SJCRH30 (cell line): ENCODE results near the gene KRT38. TPM values are rescaled to one million over a fixed set of nuclear protein-coding genes. Genes with fewer than 3 reads are reported as not detected.
A peak's percentile ranks its signal among the peaks of the same experiment; 100 is the strongest.

Experiments used
- DNase-seq, 2 experiments: peaks; one replicate each; pipeline ENCODE4 v3.0.0-alpha.2; 2015 to 2020
- H3K27ac ChIP-seq: fragments of 250-450 bp; sonication (Bioruptor Pico); 2 replicates; pipeline ENCODE4 v1.5.1; 2020; ENCODE audit warnings: mild to moderate bottlenecking, moderate library complexity
- H3K27me3 ChIP-seq: fragments of 250-450 bp; sonication (Bioruptor Pico); 2 replicates; pipeline ENCODE4 v1.5.1; 2020; ENCODE audit warnings: mild to moderate bottlenecking, moderate library complexity
- H3K36me3 ChIP-seq: fragments of 250-450 bp; sonication (Bioruptor Pico); 2 replicates; pipeline ENCODE4 v1.5.1; 2020; ENCODE audit warnings: mild to moderate bottlenecking, moderate library complexity
- H3K4me1 ChIP-seq: fragments of 250-450 bp; sonication (Bioruptor Pico); 2 replicates; pipeline ENCODE4 v1.5.1; 2020; ENCODE audit warnings: mild to moderate bottlenecking, moderate library complexity
- H3K4me3 ChIP-seq: fragments of 250-450 bp; sonication (Bioruptor Pico); 2 replicates; pipeline ENCODE4 v1.5.1; 2020; ENCODE audit warnings: mild to moderate bottlenecking, moderate library complexity
- H3K9me3 ChIP-seq: fragments of 250-450 bp; sonication (Bioruptor Pico); replicated peaks from 2 replicates; pipeline ENCODE4 v1.5.1; 2020; ENCODE audit warnings: mild to moderate bottlenecking, moderate library complexity
- total RNA-seq: library from RNA; depleted of rRNA; stranded (reverse); fragments of >200 nt; shearing (Covaris generic); gene quantifications from 2 replicates; pipeline ENCODE4 v1.2.3, GENCODE V29; 2014

The KRT38 gene
- total RNA-seq, 1 experiment from 2014 or later = not detected

DNA sequence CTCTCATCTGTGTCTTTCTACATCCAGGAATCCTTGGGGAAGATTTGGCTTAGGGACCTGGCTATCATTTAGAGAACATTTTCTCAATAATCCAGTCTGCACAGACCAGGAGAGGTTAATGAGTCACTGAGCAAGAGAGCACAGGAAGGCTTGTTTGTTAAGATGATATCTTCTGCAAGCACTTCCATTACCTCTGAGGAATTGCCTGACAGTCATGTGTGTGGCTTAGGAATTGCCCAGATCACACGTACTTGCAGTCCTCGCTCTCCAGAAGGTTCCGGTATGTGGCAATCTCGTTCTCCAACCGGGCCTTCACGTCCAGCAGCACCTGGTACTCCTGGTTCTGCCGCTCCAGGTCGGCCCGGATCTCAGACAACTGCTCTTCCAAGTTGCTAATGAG is 19.7 kb downstream of the KRT38 start:
- no peaks in the 10 kb centered on the region for H3K27me3 ChIP-seq
- no peak overlapping the region for H3K27ac ChIP-seq
- no peak for DNase-seq
- H3K9me3 ChIP-seq = no peaks in the 10 kb centered on the region
- no peaks in the 10 kb centered on the region for H3K4me1 ChIP-seq
- H3K4me3 ChIP-seq = no peak overlapping the region
- H3K36me3 ChIP-seq = no peaks in the 10 kb centered on the region

DNA sequence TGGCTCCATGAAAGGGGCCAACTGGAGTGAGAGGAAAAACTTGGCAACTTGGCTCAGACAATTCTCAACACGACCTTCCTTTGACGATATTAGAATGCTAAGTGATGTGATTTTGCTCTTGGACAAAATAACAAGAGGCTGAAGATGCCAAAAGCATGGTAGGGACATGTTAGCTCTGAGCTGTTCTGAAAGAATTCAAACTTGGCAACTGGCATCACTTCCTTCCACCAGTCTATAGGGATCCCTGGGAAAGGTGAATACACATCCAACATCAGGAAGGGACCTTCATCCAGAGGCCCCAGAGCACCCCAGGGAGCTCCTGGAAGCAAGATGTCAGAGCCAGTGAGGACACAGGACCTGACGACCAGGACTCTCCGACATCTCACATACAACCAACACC is 20.6 kb downstream of the KRT38 start:
- no peaks in the 10 kb centered on the region for H3K9me3 ChIP-seq
- no peak overlapping the region for H3K27ac ChIP-seq
- no peaks in the 10 kb centered on the region for H3K4me1 ChIP-seq
- H3K27me3 ChIP-seq = no peaks in the 10 kb centered on the region
- no peak overlapping the region for H3K4me3 ChIP-seq
- DNase-seq = no peak
- H3K36me3 ChIP-seq = no peaks in the 10 kb centered on the region

GRCh38 chr17:41419716-41420115 is 21.1 kb downstream of the KRT38 start:
- no peaks in the 10 kb centered on the region for H3K27me3 ChIP-seq
- DNase-seq = no peak
- no peak overlapping the region for H3K27ac ChIP-seq
- no peaks in the 10 kb centered on the region for H3K9me3 ChIP-seq
- H3K36me3 ChIP-seq = no peaks in the 10 kb centered on the region
- no peak overlapping the region for H3K4me3 ChIP-seq
- no peaks in the 10 kb centered on the region for H3K4me1 ChIP-seq

DNA sequence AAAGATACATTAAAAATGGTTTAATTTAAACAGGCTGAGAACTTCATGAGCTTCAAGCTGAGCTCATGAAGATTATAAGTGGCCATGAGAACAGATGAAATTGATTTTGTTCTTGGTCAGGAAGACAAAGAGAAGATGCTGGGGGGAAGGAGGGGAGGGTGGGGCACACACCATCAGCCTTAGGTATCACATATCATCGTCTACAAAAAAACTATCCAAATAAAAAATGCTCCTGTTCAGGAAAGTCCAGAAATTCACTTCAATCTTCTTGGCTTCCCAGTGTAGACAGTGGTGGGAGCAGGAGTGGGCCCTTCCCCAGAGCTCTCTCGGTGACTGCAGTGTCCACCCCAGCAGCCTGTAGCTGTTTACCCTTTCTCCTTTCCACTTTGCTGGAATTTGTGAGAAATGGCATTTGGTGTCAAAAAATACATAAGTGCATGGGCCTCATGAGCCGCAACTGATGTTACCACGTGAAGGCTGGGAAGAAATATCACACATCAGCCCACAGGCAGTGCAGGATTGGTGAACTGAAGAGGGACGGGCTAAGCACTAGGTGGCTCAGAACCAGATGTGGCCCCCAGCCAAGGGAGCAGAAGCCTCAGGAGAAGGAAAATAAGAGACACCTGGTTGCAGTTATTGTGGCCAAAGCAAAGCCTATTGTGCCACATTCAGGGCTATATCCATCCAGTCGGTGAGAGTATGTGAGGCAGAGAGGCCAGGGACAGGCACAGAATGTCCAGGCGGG is 22.5 kb downstream of the KRT38 start:
- Histone ChIP-seq H3K4me1 (no peaks in the 10 kb centered on the region), H3K27ac (no peak overlapping the region)

GRCh38 chr17:41417576-41418015 is 23.2 kb downstream of the KRT38 start:
- Histone ChIP-seq H3K4me3 (no peak overlapping the region), H3K27ac (no peak overlapping the region), H3K4me1 (no peaks in the 10 kb centered on the region), H3K27me3 (no peaks in the 10 kb centered on the region), H3K9me3 (no peaks in the 10 kb centered on the region), H3K36me3 (no peaks in the 10 kb centered on the region)
- no peak for DNase-seq

More for the DNA sequence above, 22.5 kb downstream of the KRT38 start:
- no peak for DNase-seq
- H3K9me3 ChIP-seq = no peaks in the 10 kb centered on the region
- H3K36me3 ChIP-seq = no peaks in the 10 kb centered on the region
- H3K4me3 ChIP-seq = no peak overlapping the region
- H3K27me3 ChIP-seq = no peaks in the 10 kb centered on the region

GRCh38 chr17:41417127-41417526 is 23.7 kb downstream of the KRT38 start:
- H3K27ac ChIP-seq = no peak overlapping the region
- H3K27me3 ChIP-seq = no peaks in the 10 kb centered on the region
- H3K4me3 ChIP-seq = no peak overlapping the region
- no peaks in the 10 kb centered on the region for H3K4me1 ChIP-seq
- DNase-seq = no peak
- no peaks in the 10 kb centered on the region for H3K36me3 ChIP-seq
- no peaks in the 10 kb centered on the region for H3K9me3 ChIP-seq

GRCh38 chr17:41416479-41416878 is 24.3 kb downstream of the KRT38 start:
- H3K4me3 ChIP-seq = no peak overlapping the region
- no peaks in the 10 kb centered on the region for H3K4me1 ChIP-seq
- H3K27ac ChIP-seq = no peak overlapping the region
- no peaks in the 10 kb centered on the region for H3K9me3 ChIP-seq
- no peak for DNase-seq
- H3K36me3 ChIP-seq = no peaks in the 10 kb centered on the region
- no peaks in the 10 kb centered on the region for H3K27me3 ChIP-seq

GRCh38 chr17:41415833-41416335 is 24.9 kb downstream of the KRT38 start:
- no peak overlapping the region for H3K27ac ChIP-seq
- no peaks in the 10 kb centered on the region for H3K36me3 ChIP-seq
- no peaks in the 10 kb centered on the region for H3K4me1 ChIP-seq
- no peaks in the 10 kb centered on the region for H3K27me3 ChIP-seq
- no peak overlapping the region for H3K4me3 ChIP-seq
- no peaks in the 10 kb centered on the region for H3K9me3 ChIP-seq
- no peak for DNase-seq

GRCh38 chr17:41415411-41415810 is 25.4 kb downstream of the KRT38 start:
- Histone ChIP-seq H3K27me3 (no peaks in the 10 kb centered on the region), H3K4me1 (no peaks in the 10 kb centered on the region)

DNA sequence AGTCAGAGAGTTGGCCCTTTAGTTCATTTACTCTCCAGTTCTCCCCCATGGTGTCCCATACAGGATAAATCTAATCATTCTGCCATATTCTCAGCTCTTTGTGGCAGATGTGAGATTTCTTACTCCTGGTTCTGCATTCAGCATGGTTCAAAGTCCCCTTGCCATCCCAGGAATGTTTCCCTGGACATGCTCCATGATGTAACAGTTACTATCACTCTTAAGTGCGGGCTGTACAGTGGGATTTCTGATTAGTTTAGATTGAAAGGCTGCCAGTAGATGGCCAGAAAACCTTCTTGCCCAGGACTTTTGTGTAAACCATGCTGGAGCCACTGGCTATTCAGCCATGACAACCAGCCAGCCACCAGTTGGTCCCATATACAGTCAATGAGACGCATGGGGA is 26.8 kb downstream of the KRT38 start:
- Histone ChIP-seq H3K27me3 (no peaks in the 10 kb centered on the region), H3K4me1 (no peaks in the 10 kb centered on the region), H3K36me3 (no peaks in the 10 kb centered on the region), H3K27ac (no peak overlapping the region), H3K4me3 (no peak overlapping the region), H3K9me3 (no peaks in the 10 kb centered on the region)
- no peak for DNase-seq

More at GRCh38 chr17:41415411-41415810, 25.4 kb downstream of the KRT38 start:
- Histone ChIP-seq H3K27ac (no peak overlapping the region), H3K36me3 (no peaks in the 10 kb centered on the region), H3K9me3 (no peaks in the 10 kb centered on the region), H3K4me3 (no peak overlapping the region)
- no peak for DNase-seq

DNA sequence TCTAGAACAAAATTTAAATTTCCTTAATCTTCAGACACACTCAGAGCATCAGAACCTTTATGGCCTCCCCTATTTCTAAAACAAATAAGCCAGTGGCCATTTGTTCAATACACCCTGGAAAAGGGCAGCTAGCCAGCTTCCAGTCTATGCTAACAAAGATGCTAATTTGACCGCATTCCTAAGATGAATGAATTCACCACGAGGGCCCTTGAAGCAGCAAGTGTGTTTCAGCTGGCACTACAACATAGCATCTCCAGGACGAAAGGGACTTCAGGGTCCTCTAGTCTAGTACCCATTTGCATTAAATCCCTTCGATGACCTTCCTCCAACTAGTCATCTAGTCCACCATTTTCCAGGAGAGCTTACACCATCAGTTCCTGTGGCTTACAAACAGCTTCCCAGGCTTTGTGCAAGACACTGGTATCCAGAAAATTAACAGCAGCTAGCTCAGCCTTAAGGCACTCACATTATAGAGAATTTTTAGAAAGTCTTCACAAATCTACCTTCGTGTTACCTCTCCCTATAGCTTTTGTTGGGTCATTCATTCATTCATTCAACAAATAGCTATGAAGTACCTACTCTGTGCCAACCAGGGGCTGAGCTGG is 27.3 kb downstream of the KRT38 start:
- Histone ChIP-seq H3K36me3 (no peaks in the 10 kb centered on the region), H3K4me1 (no peaks in the 10 kb centered on the region), H3K27me3 (no peaks in the 10 kb centered on the region), H3K27ac (no peak overlapping the region), H3K9me3 (no peaks in the 10 kb centered on the region), H3K4me3 (no peak overlapping the region)
- no peak for DNase-seq

GRCh38 chr17:41411072-41411840 is 29.5 kb downstream of the KRT38 start:
- no peaks in the 10 kb centered on the region for H3K27me3 ChIP-seq
- no peak overlapping the region for H3K4me3 ChIP-seq
- H3K36me3 ChIP-seq = no peaks in the 10 kb centered on the region
- no peaks in the 10 kb centered on the region for H3K4me1 ChIP-seq
- DNase-seq = no peak
- no peak overlapping the region for H3K27ac ChIP-seq
- no peaks in the 10 kb centered on the region for H3K9me3 ChIP-seq

DNA sequence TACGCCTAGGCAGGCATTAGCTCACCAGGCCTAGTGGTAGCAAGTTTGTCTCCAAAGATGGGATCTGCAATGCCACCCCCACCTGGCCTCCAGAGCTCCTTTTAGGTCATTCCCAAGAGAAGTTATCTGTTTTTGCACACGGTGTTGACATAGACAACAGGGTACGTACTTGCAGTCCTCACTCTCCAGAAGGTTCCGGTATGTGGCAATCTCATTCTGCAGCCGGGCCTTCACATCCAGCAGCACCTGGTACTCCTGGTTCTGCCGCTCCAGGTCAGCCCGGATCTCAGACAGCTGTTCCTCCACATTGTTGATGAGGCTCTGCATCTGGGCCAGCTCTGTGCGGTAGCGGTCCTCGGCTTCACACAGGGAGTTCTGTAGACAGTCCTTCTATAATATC is 33.6 kb downstream of the KRT38 start:
- no peak for DNase-seq
- no peak overlapping the region for H3K27ac ChIP-seq
- no peak overlapping the region for H3K4me3 ChIP-seq
- no peaks in the 10 kb centered on the region for H3K36me3 ChIP-seq
- H3K27me3 ChIP-seq = no peaks in the 10 kb centered on the region
- no peaks in the 10 kb centered on the region for H3K9me3 ChIP-seq
- peaks cover 10% of the 10 kb centered on the region for H3K4me1 ChIP-seq

DNA sequence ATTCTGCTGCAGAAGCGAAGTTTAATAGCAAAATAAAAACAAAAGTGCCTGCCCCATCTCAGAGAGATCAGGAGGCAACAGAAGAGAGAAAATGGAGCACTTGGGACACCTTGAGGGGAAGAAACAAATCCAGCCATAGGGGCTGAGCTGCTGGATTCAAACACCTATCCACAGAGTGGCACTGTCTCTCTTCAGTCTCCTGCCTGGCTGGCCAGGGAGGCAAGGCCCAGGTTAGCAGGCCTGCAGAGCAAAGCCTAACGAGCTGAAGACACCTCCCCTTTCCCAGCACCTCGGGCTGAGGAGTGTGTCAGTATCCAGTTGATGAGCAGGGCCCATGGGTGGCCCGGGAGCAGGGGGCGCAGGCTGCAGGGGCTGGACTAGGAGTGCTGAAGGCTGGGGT is 34.6 kb downstream of the KRT38 start:
- H3K9me3 ChIP-seq = no peaks in the 10 kb centered on the region
- DNase-seq = no peak
- H3K4me3 ChIP-seq = no peak overlapping the region
- H3K36me3 ChIP-seq = no peaks in the 10 kb centered on the region
- no peaks in the 10 kb centered on the region for H3K27me3 ChIP-seq
- no peak overlapping the region for H3K27ac ChIP-seq
- H3K4me1 ChIP-seq = peaks cover 10% of the 10 kb centered on the region

DNA sequence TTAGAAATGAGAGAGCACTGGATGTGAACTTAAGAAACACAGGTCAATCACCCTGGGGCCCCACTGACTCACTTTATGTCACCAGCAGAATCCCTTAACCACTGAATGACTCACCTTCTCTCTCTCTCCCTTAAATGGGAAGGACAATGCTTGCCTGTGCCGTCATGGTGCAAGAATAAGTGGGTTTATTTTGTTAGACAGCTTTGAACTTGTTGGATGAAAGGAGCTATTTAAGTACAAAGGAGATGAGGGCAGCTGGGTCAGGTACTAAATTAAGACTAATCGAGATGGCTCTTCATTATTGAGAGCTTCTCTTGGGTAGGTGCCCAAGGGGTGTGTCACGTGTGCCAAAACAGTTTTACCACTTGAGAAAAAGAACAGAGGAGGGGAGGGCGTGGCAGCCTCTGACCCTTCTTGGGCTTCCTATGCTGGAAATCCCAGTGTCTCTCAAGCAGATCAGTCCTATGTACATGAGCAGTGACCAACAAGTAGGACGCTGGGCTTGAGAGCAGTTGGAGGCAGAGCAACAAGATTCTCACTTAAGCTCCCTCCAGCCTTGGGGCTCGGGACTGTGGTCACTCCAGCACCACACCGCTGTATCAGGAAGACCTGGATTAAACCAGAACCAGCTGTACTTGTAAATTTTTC is 36.6 kb downstream of the KRT38 start:
- Histone ChIP-seq H3K9me3 (no peaks in the 10 kb centered on the region), H3K36me3 (no peaks in the 10 kb centered on the region), H3K4me1 (peaks cover 10% of the 10 kb centered on the region), H3K4me3 (no peak overlapping the region), H3K27ac (no peak overlapping the region), H3K27me3 (no peaks in the 10 kb centered on the region)
- DNase-seq = peak; percentile 19 to 37
